ENCODE results near the gene ZFPM1.

Gene ZFPM1

GRCh38 chr16:88418869-88419268 is 34.2 kb upstream of the ZFPM1 start:
- no peak for DNase-seq

DNA sequence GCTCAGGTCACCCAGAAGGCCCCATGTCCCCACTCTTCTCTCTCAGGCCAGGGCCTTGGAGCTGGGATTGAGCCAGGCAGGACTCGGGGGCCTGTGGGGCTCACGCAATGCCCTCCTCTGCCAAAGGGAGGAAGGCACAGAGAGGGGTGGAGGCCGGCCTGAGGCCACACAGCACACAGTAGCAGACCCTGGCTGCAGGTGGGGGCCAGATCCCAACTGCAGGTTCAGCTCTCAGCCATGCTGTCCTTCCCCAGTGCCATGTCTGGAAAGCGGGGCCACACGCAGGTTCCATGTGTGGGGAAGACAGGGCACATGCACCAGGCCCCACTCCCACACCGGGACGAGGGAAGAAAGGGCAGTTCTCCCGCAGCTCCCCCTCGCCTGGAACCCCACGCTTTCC is 33.3 kb upstream of the ZFPM1 start:
- no peak for DNase-seq

DNA sequence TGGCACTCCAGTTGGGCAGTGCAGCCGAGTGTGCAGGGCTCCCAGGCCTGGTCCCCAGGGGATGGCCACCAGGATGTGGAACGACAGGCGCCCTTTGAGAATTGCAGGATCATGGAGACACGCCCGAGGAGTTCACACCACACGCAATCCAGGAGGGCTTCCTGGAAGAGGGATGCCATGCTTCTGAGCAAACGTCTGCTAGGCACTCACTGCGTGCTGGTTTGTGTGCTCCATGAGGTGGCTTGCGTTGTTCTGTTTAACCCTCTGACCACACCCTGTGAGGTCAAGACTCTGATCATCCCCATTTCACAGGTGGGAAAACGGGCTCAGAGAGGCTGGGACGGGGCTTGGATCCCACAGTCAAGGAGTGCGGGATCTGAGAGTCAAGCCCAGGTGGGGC is 32.6 kb upstream of the ZFPM1 start:
- no peak for DNase-seq

DNA sequence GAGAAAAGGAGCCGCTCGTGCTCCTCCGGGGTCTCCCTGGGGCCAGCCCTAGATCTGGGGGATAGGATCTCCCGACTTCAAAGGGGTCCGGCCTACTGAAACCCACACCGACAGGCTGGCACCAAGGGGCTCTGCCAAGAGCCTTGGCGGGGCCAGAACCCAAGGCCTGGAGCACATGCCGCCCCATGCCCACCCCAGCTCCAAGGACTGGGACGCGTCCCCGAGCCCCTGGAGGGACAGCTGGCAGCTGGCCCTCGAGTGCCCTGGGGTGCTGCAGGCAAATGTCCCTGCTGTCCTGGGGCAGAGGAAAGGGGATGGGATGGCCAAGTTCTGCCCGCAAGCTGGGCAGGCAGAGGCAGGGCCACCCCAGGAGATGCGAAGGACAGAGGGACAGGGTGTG is 31.8 kb upstream of the ZFPM1 start:
- DNase-seq = no peak

- no peak for DNase-seq
These were observed 31.1 kb upstream of the ZFPM1 start for GRCh38 chr16:88421871-88422433.

- no peak for DNase-seq
These were observed 30.2 kb upstream of the ZFPM1 start for GRCh38 chr16:88422733-88423447.

DNA sequence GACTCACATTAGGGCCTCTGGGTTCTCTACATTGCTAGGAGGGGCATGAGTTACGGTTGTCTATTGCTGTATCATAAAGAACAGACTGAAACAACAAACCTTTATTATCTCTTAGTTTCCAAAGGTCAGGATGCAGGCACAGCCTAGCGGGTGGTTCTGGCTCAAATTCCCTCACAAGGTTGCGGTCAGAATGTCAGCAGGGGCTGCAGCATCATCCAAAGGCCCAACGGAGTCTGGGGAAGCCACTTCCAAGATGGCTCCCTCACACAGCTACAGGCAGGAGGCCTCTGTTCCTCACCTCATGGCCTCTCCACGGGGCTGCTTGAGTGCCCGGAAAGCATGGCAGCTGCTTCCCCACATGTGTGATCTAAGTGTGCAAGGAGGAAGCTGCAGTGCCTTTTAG is 29.6 kb upstream of the ZFPM1 start:
- no peak for DNase-seq

DNA sequence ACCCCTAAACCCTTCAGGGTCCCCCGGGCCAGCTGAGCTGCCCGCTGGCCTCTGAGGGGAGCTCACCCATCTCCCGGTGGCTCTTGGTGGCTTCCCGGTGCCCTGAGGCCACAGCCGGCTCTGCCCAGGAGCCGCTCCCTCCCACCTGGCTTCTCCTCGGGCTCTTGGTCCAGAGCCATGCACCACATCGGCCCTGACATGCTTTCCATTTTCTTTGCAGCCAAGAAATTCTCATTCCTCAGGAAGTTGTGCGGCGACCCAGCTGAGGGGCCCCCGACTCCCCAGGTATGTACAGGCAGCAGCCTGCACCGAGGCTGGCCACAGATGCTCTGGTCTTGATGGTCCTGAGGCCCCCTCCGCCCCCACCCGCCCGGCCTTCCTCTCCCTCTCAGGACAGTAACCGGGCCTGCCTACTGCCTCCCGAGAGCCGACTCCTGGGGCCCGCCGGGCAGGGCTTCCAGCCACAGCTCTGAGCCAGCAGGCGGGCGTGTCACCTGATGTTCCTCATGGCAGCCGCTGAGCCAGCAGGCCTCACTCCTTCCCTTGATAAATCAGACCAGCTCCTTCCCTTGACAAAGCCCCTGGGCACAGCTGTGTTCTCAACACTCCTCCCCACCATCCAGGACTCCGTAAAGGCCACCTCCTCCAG is 28.4 kb upstream of the ZFPM1 start:
- DNase-seq = no peak

DNA sequence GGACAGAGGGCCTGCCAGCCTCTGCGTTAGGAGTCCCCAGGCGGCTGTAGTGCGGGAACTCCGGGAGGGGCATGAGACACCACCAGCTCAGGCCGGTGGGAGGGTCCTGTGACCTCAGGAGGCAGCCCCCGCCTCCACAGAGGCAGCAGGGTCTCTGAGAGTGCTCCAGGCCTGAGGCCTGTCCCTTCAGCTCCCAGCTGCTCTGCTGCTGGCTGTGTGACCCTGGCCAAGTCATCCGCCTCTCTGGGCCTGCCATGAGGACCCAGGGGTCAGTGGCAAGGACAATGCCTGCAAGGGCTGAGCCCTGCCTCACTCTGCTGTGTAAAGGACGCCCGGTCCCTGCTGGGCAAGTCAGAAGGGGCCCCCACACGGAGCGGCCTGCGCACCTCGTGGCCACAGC is 27.1 kb upstream of the ZFPM1 start:
- DNase-seq = no peak

GRCh38 chr16:88427376-88427775 is 25.7 kb upstream of the ZFPM1 start:
- no peak for DNase-seq

DNA sequence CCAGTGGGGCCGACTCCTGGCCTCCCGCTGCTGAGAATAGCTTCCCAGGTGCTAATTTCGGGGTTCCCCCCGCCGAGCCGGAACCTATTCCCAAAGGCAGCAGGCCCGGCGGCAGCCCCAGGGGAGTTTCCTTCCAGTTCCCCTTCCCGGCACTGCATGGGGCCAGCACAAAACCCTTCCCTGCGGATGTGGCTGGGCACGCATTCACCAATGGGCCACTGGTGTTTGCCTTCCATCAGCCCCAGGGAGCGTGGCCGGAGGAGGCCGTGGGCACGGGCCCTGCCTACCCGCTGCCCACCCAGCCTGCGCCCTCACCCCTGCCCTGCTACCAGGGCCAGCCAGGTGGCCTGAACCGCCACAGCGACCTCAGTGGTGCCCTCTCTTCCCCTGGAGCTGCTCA is 24.9 kb upstream of the ZFPM1 start:
- no peak for DNase-seq

GRCh38 chr16:88428616-88429386 is 24.3 kb upstream of the ZFPM1 start:
- no peak for DNase-seq

DNA sequence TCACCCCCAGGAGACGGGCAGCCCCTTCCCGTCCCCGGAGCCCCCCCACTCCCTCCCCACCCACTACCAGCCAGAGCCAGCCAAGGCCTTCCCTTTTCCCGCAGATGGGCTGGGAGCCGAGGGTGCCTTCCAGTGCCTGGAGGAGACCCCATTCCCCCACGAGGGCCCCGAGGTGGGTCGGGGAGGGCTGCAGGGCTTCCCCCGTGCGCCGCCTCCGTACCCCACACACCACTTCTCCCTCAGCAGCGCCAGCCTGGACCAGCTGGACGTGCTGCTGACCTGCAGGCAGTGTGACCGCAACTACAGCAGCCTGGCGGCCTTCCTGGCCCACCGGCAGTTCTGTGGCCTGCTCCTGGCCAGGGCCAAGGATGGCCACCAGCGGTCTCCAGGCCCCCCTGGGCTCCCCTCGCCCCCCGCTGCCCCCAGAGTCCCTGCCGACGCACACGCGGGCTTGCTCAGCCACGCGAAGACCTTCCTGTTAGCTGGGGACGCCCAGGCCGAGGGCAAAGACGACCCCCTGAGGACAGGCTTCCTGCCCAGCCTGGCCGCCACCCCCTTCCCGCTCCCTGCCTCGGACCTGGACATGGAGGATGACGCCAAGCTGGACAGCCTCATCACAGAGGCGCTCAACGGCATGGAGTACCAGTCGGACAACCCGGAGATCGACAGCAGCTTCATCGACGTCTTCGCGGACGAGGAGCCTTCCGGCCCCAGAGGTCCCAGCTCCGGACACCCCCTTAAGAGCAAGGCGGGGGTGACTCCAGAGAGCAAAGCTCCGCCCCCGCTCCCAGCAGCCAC is 23.5 kb upstream of the ZFPM1 start:
- DNase-seq = no peak

GRCh38 chr16:88430185-88430523 is 22.9 kb upstream of the ZFPM1 start:
- DNase-seq = no peak

GRCh38 chr16:88430524-88431446 is 22.3 kb upstream of the ZFPM1 start:
- no peak for DNase-seq

GRCh38 chr16:88431651-88432050 is 21.4 kb upstream of the ZFPM1 start:
- no peak for DNase-seq

- DNase-seq = no peak
These were observed 20.9 kb upstream of the ZFPM1 start for GRCh38 chr16:88432174-88432573.

- DNase-seq = no peak
These were observed 20.3 kb upstream of the ZFPM1 start for GRCh38 chr16:88432753-88433152.

- no peak for DNase-seq
These were observed 19.3 kb upstream of the ZFPM1 start for GRCh38 chr16:88433632-88434352.

- no peak for DNase-seq
These were observed 18.8 kb upstream of the ZFPM1 start for GRCh38 chr16:88434353-88434690.

DNA sequence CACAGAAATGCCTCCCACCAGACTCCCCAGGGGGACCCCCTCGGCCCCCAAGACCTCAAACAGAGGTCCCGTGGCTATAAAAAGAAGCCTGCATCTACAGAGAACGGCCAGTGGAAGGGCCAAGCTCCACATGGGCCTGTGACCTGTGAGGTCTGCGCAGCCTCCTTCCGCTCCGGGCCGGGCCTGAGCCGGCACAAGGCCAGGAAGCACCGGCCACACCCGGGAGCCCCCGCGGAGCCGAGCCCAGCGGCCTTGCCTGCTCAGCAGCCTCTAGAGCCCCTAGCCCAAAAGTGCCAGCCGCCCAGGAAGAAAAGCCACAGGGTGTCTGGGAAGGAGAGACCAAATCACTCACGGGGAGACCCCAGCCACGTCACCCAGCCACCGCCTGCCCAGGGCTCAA is 18.3 kb upstream of the ZFPM1 start:
- no peak for DNase-seq

Measured in DMS79 treated with DMSO at 0.1 percent for 48 hours (cell line).